ENCODE data around the gene PAH. TPM values are rescaled to one million over a fixed set of nuclear protein-coding genes. Genes with fewer than 3 reads are reported as not detected.
A peak's percentile ranks its signal among the peaks of the same experiment; 100 is the strongest.

The PAH gene
- total and polyA plus RNA-seq, 7 donors, result 0.03 to 0.62 (median 0.30) TPM; not detected in 4

DNA sequence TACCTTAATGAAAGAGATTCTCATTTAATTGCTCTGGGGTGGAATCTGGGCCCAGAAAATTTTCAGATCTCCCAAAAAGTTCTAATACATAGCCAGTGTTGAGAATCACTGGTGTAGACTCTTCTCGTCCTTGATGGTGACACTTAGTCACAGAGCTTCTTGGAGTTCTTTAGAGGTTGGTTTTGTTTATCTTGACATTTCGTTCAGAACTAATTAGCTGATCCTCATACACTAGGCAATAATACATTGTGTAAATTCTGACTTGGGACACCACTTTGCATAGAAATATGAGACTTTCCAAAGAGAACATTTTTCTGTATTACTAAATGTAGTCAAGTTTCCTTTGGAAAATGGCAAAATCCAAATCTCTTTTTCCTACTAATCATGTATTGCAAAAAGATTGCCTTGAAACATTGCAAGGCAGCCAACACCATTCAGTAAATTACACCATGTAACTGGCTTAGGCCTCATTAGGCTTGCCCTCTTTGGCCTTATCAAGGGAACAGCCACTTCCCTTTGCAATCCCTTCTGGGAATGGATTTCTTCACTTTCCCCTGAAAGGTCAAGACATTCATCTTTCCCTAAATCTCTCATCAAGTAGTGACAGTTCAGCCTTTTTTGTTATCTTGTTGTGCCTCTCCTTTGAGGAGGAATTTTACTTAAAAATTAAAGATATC, 102.2 kb downstream of the PAH start:
- no peak for DNase-seq
- TF ChIP-seq, protein P1, sequence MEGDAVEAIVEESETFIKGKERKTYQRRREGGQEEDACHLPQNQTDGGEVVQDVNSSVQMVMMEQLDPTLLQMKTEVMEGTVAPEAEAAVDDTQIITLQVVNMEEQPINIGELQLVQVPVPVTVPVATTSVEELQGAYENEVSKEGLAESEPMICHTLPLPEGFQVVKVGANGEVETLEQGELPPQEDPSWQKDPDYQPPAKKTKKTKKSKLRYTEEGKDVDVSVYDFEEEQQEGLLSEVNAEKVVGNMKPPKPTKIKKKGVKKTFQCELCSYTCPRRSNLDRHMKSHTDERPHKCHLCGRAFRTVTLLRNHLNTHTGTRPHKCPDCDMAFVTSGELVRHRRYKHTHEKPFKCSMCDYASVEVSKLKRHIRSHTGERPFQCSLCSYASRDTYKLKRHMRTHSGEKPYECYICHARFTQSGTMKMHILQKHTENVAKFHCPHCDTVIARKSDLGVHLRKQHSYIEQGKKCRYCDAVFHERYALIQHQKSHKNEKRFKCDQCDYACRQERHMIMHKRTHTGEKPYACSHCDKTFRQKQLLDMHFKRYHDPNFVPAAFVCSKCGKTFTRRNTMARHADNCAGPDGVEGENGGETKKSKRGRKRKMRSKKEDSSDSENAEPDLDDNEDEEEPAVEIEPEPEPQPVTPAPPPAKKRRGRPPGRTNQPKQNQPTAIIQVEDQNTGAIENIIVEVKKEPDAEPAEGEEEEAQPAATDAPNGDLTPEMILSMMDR (IDR thresholded peaks at IDR 0.05), result no peak
- Histone ChIP-seq H3K4me1 (no peaks in the 10 kb centered on the region), H3K36me3 (ENCODE audit: insufficient read depth in 1 of 2, low read depth in 1 of 2) (no peaks in the 10 kb centered on the region), H3K27ac (no peak overlapping the region), H3K4me3 (no peak overlapping the region), H3K27me3 (ENCODE audit: insufficient read depth in 3 of 3, low read length in 2 of 3) (no peaks in the 10 kb centered on the region), H3K9me3 (no peaks in the 10 kb centered on the region)
- intact Hi-C loops (cut with DNase I), result no loop called here
- 63 to 81% (median 78%) methylated on average over 2 of the region's 2 CpGs for WGBS, 3 donors
- ATAC-seq, result no peak

DNA sequence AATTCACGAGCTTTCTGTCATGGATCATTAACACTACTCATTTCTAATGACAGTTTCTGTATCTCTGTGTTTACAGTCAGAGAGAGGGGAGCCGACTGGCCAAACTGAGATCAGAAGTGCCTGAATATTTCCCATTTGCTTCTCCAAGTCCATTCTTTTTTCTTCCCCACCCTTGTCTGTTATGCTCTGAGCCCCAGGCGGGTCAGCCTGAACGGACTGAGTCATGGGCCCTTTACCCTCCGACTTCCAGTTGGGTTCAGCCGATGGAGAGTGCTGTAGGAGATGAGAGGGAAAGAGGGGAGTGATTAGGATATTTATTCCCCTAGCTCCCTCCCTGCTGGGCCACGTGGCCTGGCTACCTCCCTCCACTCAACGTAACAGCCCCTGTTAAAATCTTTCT, 104.7 kb downstream of the PAH start:
- ATAC-seq (no peak), DNase-seq (no peak)
- Histone ChIP-seq H3K27ac (no peak overlapping the region), H3K4me3 (no peak overlapping the region), H3K9me3 (no peaks in the 10 kb centered on the region), H3K4me1 (no peaks in the 10 kb centered on the region), H3K36me3 (ENCODE audit: insufficient read depth in 1 of 2, low read depth in 1 of 2) (no peaks in the 10 kb centered on the region), H3K27me3 (ENCODE audit: insufficient read depth in 3 of 3, low read length in 2 of 3) (no peaks in the 10 kb centered on the region)
- intact Hi-C loops (cut with DNase I), result no loop called here
- 25 to 30% (median 30%) methylated on average over 8 of the region's 8 CpGs for WGBS, 3 donors
- TF ChIP-seq, protein P1 (IDR thresholded peaks at IDR 0.05), result no peak

DNA sequence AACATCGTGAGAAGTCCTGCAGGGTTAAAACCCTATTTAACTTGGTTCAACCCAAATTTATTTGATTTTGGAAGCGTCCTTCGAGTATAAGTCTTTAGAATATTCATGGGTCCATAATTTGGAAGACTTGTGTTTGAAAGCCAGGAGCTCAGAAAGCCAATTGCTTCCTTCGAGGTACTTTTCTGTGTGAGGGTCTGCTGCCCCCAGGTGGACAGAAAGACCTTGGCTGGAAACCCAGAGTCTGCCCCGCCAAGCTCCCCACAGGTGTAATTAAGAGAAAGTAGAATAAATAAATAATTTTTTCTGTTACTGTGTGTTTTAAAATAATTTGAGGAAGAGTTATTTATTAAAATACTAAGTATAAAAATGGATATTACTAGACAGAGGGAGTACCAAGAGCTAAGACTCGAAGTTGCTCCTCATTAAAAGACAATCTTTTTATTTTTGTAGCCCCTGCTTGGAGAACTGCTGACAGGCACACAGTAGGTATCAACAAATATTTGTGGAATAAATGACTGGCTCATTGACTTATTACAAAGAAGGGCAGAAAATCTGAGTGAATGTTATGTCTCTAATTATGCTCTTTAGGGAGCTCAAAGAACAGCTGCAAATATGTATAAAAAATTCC, 105.8 kb downstream of the PAH start:
- TF ChIP-seq, protein P1 (IDR thresholded peaks at IDR 0.05), result peak; percentile 28
- WGBS, 3 donors, result 26 to 34% (median 27%) methylated on average over 6 of the region's 6 CpGs
- intact Hi-C loops (cut with DNase I), result no loop called here
- H3K27me3 ChIP-seq (ENCODE audit: insufficient read depth in 3 of 3, low read length in 2 of 3), result no peaks in the 10 kb centered on the region
- DNase-seq (peak in 1 of 2 donors; percentile 48), ATAC-seq (no peak)
- H3K36me3 ChIP-seq (ENCODE audit: insufficient read depth in 1 of 2, low read depth in 1 of 2), result no peaks in the 10 kb centered on the region
- no peaks in the 10 kb centered on the region for H3K4me1 ChIP-seq
- no peak overlapping the region for H3K27ac ChIP-seq
- no peaks in the 10 kb centered on the region for H3K9me3 ChIP-seq
- H3K4me3 ChIP-seq, result no peak overlapping the region

DNA sequence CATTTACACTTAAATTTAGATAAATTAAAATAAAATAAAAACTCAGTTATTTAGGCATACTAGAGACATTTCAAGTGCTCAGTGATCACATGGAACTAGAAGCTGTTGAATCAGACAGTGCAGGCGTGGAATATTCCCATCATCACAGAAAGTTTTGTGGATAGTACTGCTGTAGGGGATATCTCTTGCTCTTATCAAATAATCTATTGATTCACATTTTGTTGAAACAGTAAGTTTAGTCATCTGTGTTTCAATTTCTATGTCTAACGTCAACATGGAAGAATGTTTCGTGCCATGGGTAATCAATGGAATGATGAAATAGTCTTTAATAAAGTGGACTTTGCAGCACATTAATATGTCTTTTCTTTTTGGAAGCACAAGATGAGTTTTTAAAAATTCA, 108.6 kb downstream of the PAH start:
- WGBS, 3 donors, result 88 to 96% (median 92%) methylated on average over 3 of the region's 3 CpGs
- intact Hi-C loops (cut with DNase I), result no loop called here

More for the DNA sequence above, 108.6 kb downstream of the PAH start:
- TF ChIP-seq, protein P1 (IDR thresholded peaks at IDR 0.05), result no peak
- no peak for DNase-seq
- Histone ChIP-seq H3K36me3 (ENCODE audit: insufficient read depth in 1 of 2, low read depth in 1 of 2) (no peaks in the 10 kb centered on the region), H3K4me1 (no peaks in the 10 kb centered on the region), H3K4me3 (no peak overlapping the region), H3K27me3 (ENCODE audit: insufficient read depth in 3 of 3, low read length in 2 of 3) (no peaks in the 10 kb centered on the region), H3K27ac (no peak overlapping the region), H3K9me3 (no peaks in the 10 kb centered on the region)
- no peak for ATAC-seq

Measured in psoas muscle (tissue), 8 donors.